NCI-H774 (cell line): ENCODE data around the gene CDC37.
"Not testable (repeated sequence)": the region's sequence is repeated elsewhere in the genome, so short reads cannot be mapped to it uniquely, and the experiment has no call there.

Experiments used
- DNase-seq: peaks from one replicate; lab custom pipeline; 2025; lab: John Stamatoyannopoulos, UW

The CDC37 gene

GRCh38 chr19:10395003-10395402, 8.3 kb downstream of the CDC37 start:
- no peak for DNase-seq

DNA sequence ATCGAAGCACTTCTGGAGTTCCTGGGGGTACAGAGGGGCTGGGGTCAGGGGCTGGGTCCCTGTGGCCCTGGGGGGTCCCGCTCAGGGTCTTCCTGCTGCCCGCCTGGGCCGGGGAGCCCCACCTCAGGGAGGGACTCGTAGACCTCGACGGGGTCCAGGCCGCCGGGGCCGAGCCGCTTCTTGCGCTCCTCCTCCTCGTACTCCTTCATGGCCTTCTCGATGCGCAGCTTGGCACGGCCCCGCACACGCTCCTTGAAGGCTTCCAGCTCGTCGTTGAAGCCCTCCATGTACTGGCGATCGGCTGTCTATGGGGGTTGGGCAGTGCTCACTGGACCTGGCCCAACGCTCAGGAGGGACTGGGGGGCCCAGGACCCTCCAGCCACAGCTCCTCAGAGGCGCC, 10.2 kb downstream of the CDC37 start:
- no peak for DNase-seq

GRCh38 chr19:10392120-10392519, 11.2 kb downstream of the CDC37 start:
- DNase-seq, result no peak

- DNase-seq, result peak; percentile 40
These were observed 12.6 kb downstream of the CDC37 start for GRCh38 chr19:10390652-10391286.

DNA sequence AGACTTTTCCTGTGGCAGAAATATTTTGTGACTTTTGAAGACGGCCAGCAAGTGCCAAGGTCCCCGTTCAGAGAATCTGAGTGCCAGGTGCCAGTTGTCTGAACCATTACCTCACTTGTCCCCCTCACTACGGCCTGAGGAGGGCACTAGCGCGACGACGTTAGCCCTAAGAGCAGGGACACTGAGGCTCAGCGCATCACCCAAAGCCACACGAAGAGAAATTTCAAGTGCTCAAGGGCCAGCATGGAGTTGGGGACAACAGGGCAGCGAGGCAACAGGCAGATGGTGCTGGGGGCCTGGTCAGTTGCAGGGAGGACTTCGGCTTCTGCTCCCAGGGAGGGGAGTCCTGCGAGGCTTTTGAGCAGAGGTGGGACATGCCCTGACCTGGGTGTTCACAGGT, 13.5 kb downstream of the CDC37 start:
- no peak for DNase-seq

DNA sequence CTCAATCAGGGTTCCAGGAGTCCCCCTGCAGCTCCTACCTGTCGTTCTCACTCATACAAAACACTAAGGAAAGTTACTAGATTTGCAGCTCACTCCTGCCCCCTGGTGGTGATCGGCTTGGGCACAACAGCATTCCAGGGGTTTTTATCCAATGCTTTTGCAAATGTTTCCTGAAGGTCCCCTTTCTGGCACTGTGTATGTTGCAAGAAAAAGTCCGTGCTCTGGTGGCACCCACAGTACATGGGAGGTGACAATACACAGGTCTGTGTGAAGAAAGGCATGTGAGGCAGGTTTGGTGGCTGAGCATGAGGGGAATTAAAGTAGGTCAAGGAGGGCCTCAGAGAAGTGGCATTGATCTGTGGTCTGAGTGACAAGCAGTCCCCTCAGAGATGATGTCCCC, 14.4 kb downstream of the CDC37 start:
- peak; percentile 72 for DNase-seq

- DNase-seq, result no peak
These were observed 18.8 kb downstream of the CDC37 start for GRCh38 chr19:10384580-10384979.

DNA sequence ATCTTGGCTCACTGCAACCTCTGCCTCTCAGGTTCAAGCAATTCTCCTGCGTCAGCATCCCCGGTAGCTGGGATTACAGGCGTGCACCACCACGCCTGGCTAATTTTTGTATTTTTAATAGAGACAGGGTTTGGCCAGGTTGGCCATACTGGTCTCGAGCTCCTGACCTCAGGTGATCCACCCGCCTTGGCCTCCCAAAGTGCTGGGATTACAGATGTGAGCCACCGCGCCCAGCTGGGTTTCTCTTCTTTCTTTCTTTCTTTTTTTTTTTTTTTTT, 20.2 kb downstream of the CDC37 start:
- DNase-seq, result not testable (repeated sequence)

DNA sequence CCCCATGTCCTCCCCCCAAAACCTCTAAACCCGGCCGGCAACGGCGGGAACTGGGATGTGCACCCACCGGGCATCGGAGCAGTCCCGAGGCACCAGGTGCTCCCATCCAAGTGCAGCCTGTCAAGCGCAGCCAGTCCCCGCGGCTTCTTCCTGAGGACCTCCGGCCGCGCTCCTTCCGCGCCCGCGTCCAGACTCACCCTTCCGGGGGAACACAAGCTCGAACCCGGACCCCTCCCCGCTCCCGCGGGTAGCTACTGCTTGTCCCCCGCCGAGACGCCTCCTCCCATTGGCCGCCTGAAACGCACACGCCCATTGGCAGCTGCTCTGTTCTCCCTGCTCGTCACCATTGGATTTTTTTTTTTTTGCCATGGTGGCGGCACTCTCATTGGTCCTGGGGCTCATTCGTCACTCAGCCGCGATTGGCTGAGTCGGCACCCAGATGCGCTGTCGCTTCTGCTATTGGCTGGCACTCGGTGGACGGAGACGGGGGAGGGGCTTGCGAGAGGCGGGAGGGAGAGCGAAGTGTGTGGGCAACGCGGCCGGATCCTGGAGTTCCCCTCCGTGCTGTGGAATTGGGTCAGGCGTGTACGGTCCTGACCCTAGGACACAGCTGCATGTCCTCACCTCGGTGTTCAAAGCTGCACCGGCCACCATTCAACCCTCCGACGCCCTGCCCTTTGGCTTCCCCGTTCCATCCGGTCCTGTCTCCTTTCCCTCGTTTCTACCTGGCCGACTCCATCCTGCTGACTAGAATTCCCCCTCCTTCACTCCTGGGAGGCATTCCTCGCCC, 22.8 kb downstream of the CDC37 start, which contains the start of gene TYK2:
TYK2 (minus strand) TSS at position 260 of the 790 bp plus-strand sequence. CDS start 2,166 bp downstream, outside the sequence.
- peak; percentile 97 for DNase-seq

GRCh38 chr19:10379880-10380312, 23.4 kb downstream of the CDC37 start:
- DNase-seq, result no peak

GRCh38 chr19:10378124-10378523, 25.2 kb downstream of the CDC37 start:
- no peak for DNase-seq

DNA sequence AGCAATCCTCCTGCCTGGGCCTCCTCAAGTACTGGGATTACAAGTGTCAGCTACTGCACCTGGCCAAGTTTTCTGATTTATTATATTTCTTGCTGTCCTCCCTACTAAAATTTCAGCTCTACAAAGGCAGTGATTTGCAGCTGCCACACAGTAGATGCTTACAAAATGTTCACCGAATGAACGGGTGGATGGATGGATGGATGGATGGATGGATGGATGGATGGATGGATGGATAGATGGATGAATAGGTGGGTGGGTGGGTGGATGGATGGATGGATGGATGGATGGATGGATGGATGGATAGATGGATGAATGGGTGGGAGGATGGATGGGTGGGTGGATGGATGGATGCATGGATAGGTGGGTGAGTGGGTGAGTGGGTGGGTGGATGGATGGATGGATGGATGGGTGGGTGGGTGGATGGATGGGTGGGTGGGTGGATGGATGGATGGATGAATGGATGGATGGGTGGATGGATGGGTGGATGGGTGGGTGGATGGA, 26.2 kb downstream of the CDC37 start:
- DNase-seq, result not testable (repeated sequence)

- DNase-seq, result no peak
These were observed 28.4 kb downstream of the CDC37 start for GRCh38 chr19:10374931-10375330.

DNA sequence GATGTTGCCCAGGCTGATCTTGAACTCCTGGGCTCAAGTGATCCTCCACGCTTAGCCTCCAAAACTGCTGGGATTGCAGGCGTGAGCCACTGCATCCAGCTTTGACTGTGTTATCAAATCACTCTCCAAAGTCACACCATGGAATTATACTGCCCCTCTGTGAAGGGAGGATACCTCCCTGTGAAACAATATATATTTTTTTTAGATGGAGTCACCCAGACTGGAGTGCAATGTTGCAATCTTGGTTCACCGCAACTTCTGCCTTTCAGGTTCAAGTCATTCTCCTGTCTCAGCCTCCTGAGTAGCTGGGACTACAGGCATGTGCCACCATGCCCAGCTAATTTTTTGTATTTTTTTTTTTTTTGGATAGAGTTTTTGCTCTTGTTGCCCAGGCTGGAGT, 30.7 kb downstream of the CDC37 start:
- DNase-seq, result no peak

DNA sequence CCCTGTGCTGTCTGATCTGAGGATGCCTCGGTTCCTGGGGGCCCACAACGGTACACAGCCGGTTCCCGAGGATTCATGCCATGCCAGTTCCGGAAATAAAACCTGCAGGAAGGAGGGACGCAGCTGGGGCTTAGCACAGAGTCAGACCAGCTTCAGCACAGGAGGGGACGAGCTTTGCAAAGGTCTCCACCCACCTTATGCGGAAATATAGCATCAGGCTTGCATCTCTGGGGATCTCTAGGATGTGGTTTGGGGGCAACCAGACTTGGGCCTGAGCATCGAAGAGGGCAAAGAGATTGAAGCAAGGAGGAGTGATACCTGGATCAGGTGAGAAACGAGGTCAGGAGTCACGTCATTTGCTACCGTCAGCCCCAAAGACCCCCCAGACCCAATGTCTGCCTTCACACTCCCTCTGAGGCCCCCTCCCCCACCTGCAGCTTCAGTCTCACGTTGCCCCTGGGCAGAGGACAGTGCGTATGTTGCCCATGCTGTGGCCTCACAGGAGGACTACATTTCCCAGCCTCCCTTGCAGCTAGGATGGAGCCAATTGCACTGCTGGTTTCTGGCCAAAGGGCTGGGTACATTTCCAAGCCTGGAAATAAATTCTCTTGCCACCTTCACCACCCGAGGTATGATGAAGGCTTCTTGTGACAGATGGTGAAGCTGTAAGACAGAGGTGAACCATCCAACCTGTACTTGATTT, 35.1 kb downstream of the CDC37 start:
- DNase-seq, result no peak

- not testable (repeated sequence) for DNase-seq
These were observed 36.3 kb downstream of the CDC37 start for GRCh38 chr19:10366950-10367512.

DNA sequence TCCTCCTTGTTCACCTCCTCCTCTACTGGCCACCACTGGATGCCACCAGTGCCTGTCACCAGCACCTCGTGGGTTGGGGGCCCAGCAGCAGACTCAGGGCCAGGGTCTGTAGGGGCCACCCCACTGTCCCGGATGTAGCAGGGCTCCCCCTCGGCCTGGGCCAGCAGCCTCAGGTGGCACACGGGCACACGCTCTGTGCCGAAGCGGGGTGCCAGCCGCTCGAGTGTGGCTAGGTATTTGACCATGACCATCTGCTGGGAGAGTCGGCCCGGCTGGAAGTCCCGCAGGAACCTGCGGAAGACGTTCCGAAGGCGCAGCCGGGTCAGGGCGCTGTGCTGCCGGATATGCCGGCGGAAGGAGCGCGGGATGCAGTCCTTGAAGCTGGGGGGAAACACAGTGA, 37.8 kb downstream of the CDC37 start:
- no peak for DNase-seq

- no peak for DNase-seq
These were observed 38.7 kb downstream of the CDC37 start for GRCh38 chr19:10364644-10365043.

- DNase-seq, result no peak
These were observed 39.5 kb downstream of the CDC37 start for GRCh38 chr19:10363789-10364281.

DNA sequence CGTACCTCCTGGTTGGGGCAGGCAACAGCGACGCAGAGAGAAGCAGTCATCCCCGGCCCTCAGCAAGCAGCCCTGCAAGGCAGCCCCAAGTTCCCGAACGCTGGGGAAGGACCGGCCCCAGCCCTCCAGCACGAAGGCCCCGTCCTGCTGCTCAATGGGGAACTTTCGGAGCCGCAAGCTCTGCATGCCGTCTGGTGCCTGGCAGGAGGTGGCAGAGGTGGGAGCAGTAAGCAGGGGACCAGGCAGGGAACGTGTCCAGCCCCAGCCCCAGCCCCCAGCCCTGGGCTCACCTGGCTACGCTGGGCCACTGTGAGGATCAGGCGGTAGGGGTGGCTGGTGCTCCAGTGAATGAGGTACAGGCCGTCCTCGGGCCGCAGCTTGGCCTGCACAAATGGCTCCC, 41.1 kb downstream of the CDC37 start:
- DNase-seq, result no peak

DNA sequence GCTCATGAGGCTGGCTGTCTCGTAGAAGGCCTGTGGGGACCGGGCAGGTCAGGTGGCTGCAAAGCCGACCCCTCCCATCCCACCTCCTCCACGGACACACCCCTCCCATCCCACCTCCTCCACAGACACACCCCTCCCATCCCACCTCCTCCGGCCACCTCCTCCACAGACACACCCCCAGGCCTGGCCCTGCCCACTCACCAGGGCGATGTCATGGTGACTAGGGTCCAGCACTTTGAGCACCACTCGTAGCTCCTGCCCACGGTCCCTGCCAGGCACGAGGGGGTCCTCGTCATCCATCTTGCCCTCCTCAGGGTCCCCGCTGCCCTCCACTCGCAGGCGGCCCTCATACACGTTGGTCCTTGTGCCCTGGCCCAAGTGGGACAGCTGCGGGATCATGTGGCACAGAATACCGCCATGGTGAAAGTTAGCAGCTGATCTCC, 41.8 kb downstream of the CDC37 start:
- no peak for DNase-seq

DNA sequence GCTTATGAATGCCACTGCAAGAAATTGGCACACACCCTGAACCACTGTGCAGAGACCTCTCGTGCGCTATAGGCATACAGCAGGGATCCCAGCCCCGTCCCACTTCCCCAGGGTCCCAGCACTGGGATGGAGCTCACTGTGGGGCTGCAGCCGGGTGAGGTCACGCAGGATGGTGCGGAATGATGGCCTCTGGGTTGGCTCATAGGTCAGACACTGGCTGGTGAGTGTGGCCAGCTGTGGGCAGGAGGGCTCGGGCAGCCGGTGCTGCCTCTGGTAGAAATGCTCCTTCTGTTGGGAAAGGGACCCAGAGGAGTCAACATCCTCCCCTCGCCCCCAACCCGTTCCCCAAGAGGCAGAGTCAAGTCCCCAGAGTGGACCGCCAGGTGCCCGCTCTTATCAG, 46.9 kb downstream of the CDC37 start:
- no peak for DNase-seq
